GM21528 (cell line): Measurements from ENCODE around the gene CAMSAP1.

Experiments
- ATAC-seq: cut with Tn5 transposase; IDR thresholded peaks from one replicate; pipeline ENCODE4 v1.9.1; 2021; ENCODE audit warnings: mild to moderate bottlenecking, moderate library complexity; ENCODE audit not compliant: unreplicated experiment, low FRiP score

Gene CAMSAP1

DNA sequence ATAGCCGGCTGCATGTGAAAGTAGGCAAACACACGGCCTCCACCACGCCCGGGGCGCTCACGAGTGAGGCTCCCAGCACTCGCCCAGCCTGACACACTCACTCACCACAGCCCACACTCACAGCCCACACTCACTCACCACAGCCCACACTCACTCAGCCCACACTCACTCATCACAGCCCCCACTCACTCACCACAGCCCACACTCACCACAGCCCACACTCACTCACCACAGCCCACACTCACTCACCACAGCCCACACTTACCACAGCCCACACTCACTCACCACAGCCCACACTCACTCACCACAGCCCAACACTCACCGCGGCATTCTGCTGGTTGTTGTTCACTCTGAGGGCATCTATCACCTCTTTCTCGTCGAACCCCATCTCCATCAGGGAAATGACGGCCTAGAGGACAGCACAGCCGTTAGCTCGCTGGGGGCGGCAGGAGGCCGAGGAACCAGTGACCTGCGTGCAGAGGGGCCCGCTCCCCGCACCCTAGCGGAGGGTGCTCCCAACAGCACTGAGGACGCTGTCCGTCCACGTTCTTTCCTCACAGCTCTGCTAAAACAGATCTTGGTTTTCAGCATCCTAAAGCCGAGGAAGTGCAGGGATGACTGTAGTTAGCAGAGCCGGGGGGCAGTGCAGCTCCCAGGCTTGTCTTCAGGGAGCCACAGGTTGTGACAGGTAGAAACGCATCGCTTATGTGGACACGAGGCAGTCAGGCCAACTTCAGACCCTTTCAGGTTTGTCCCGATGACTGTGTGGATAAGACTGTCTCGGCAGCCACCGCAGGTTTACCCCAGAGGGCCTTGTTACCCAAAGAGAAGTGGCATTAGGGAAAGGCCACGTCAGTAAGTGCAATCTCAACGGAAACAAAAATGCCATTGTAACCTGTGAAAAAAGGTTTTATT, 32.3 kb upstream of the CAMSAP1 start:
- no peak for ATAC-seq

DNA sequence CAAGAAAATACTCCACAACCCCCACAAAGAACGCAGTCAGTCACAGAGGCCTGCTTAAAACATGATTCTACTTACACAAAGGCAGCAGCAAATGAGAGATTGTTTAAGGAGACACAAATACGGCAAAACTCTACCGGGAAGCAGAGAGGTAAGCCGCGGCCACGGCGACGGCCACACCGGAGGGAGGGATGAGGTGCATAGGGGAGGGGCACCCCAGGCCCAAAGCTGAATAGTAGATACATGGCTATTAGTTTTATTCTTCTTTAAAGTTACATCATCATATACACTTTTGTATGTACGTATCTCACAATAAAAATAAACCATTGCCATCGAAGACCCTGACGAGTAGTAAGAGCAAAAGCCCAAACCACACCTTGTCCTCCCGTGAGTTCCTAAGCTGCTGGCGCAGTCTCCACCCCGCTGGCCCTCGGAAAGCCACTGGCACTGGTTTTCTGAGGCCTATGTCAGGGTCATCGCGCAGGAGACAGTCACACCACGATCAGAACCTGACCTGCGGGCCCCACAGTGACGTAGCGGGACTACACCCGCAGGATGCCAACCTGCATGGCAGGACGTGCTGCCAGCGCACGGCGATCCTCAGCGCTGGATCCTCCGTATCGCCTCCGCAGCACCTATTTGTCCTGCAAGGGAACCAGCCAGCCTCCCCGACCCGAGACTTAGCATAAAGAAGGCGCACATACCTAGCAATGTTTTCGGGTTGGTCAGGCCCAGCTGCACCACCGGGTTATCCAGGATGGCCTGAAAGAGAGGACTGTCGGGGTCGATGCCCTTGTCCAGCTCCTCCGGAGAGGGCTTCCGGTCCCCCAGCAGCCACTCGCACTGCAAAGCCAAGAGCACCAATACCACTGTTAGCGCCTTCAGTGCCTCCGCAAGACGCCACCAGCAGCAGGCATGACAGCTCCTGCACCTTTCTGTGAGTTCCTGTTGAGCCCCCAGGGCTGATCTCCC, 30.5 kb upstream of the CAMSAP1 start:
- ATAC-seq: no peak

DNA sequence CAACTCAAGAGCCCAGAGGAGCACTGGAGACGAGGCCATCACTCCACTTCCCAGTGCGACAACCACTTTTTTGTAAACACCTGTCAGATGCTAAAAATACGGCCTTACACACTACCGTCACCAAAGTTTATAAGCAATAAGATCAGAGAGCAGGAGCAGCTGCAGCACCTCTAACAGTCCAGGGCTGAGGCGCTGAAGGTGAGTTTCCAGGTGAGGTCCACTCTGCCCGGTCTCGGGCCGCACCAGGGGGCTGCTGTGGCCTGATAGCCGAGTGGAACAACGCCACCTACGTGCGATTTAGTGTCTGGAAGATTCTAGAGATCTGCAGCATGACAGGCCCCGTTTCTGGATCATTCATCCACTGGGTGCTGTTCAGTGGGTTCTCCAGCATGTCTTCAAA, 25.8 kb upstream of the CAMSAP1 start:
- no peak for ATAC-seq

DNA sequence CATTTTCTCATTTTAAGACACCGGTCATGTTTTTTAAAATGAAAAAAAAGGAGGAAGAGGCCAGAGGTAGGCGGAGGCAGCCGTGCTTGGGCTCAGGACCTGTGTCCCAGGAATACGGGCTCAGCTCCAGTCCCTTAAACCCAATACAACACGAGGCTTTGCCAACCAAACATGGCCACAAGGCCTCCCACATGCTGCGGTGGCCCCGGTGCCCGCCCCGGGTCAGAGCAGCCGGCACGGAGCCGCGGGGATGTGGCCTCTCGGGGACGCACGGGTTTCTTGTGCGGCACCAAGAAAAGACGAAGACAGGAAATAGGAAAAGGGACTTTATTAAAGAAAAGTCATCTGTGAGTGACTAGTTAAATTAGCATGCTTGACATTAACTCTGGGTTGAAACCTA, 25.3 kb upstream of the CAMSAP1 start:
- no peak for ATAC-seq

DNA sequence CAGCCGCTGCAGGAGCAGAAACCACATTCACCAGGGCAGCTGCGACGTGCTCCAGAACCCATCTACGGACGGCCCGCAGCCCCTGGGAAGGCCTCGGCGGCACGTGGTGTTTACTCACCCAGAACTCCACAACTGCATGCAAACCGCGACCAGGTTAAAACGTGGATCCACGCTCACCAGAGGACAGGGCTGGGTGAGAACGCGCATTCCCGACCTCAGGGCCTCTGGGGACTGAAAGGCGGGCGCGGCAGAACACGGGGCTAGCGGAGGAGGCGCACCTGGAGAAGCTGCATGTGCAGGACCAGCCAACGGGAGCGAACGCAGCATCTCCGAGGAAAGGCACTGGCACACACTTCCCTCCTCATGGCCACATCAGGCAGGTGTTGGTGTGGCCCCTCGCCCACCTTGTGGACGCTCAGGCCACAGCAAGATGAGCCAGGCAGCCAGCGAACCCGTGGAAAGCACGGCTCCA, 24.0 kb upstream of the CAMSAP1 start:
- no peak for ATAC-seq

DNA sequence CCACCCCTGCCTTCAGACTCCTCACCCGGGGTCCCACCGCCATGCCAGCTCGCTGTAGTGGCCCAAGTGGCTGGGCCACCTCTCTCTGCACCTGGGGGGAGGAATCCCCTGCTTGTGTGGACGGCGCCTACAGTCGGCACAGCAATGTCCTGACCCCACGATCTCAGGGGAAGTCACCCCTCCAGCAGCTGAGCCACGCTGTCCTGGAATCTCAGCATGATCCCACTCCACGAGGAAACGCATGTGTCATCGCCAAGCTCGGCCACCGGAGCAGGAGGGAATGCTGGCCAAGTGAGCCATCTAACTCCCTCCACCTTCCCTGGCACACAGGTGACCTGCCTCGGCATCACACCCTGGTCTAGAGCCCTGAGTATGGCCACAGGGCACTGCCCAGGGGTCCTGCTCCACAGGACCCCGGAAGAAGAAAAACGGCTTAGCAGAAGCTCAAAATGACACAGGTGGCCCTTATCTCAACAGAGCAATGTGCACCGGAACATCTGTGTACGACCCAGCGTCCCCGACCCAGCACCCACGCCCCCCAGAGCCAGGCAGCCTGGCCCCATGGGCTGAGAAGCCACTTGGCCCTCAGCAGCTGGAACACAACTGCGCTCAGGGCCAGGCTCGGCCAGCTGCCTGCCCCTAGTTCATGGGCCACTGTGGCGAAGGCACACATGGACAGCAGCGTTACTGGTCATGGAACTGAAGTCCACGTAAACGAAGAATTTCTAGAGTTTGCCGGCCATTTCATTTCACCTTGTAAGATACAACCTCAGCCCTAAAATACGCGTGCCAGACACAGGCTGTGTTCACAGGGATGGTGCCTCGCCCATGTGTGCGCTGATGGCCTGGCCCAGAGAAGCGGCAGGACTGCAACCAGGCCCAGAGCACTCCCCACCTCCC, 23.4 kb upstream of the CAMSAP1 start:
- no peak for ATAC-seq

DNA sequence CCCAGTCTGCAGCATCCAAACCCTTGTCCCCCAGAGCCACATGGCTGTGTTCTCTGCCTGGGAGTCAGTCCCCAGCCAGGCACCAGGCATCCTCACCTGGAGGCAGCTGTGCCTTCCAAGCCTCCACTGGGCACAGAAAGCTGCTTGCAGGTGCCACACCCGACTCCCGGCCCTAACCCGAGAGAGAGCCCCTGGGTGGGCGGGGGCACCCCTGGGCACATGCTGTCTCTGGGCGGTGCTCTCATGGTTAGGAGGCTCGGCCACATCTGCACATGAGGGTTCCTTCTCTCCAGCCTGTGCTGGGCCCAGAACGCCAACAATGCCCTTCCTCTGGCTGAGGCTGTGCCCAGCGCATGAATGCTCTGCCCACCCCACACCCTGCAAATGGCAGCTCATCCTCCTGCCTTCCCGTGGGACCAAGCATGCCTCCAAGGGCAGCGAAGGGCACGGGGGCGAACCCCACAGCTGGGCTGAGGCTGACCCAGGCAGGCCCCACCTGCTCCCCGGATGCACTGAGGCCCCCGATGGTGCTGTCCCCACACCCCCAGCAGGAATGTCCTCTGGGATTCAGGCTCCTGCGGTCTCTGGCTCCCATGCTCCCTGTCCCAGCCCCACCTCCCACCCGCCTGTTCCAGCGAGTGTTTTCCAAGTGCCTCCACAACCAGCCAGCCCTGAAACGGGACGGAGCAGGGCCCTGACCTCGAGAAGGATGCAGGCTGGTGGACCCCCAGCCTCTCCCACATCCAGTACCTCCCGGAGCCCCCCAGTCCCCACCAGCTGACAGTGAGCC, 22.5 kb upstream of the CAMSAP1 start:
- ATAC-seq: no peak

DNA sequence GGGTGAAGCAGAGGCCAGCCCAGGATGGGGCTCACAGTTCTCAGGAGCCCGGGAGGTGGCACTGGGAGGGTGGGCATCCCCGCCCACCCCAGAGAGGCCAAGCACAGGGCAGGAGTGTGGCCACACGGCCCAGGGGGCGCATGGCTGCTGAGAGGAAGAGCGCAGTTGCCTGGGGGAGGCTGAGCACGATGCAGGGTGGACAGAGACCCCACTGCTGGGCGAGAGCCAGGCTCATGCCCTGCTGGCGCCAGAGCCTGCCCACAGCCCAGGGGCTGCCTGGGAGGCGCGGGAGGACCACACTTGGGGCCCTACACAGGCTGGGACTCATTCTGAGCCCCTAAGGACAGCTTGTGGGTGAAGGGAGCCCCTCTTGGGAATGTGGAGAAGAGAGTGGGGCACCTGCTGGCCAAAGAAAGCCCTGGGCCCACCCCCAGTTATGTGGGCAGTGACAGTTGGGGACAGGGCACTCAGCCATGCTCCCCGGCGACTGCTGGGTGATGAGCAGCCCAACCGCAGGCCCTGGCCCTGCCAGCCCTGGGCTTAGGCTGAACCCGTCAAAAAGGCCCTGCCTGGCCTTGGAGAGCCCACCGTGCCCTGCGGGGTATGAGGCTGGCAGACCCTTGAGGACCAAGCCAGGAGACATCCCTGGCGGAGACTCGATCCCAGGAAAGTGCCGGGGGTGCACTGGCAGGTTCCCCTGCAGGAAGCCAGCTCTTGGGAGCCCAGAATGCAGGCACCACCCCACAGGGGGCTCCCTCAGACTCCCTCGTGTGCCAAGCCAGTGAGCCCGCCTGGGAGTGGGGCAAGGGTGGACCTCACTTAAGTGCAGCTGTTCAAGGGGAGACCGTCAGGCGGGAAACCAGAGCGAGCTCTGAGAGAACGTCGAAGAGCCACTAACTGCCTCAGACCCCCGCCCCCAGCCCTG, 21.6 kb upstream of the CAMSAP1 start:
- ATAC-seq: no peak

DNA sequence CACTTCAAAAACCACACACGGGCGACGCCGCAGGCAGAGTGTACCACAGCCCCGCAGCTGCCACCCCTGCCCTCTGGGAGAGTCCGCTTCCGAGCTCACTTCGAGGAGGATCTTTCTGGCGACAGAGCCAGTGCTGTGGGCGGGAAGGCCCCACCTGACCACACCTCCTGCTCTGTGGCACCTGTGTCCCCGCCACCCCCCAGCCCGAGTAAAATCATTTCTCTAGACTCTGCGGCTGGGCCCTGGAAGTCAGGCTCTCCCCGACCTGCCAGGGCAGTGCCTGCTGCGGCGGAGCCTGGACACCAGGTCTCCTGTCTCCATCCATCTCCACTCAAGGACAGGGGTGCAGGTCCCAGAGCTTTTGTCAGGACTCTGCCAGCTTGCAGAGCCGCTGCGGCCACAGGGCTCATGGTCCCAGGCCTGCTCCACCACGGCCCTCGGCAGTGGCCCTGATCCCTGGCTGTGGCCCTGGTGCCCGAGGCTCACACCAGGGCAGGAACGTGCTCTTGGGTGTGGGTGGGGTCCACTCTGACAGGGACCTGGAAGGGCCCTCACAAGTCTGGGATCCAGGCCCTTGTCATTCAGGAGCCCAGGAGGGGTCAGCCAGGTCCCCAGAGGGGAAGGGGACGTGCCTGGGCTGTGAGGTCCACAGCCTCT, 20.9 kb upstream of the CAMSAP1 start:
- no peak for ATAC-seq

DNA sequence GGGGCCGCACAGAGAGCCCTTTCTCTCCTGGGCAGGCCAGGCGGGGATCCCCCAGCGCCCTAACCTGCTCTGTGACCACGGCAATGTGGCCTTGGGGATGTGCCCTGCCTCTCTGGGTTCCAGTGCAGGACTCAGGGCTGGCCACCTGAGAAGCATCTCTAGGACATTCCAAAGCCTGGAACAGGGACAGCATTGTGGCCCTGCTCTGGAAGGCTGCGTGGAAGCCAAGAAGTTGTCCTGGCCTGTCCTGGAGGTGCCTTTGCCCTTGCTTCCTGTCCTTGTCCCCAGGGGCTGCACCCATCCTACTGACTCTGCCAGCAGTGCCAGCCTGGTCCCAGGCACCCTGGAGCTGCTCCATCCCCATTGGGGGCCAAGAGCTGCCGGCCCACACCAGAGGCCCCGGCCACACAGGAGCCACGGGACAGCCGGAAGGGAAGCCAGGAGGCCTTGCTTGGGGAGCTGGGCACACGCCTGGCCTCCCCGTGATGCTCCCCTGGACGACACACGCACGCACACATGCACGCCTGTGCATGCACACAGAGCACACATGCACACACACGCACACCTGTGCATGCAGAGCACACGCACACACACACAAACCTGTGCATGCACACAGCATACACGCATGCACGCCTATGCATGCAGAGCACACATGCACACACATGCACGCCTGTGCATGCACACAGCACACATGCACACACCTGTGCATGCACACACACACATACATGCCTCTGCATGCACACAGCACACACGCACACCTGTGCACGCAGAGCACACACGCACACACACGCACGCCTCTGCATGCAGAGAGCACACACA, 20.1 kb upstream of the CAMSAP1 start:
- ATAC-seq: no peak

DNA sequence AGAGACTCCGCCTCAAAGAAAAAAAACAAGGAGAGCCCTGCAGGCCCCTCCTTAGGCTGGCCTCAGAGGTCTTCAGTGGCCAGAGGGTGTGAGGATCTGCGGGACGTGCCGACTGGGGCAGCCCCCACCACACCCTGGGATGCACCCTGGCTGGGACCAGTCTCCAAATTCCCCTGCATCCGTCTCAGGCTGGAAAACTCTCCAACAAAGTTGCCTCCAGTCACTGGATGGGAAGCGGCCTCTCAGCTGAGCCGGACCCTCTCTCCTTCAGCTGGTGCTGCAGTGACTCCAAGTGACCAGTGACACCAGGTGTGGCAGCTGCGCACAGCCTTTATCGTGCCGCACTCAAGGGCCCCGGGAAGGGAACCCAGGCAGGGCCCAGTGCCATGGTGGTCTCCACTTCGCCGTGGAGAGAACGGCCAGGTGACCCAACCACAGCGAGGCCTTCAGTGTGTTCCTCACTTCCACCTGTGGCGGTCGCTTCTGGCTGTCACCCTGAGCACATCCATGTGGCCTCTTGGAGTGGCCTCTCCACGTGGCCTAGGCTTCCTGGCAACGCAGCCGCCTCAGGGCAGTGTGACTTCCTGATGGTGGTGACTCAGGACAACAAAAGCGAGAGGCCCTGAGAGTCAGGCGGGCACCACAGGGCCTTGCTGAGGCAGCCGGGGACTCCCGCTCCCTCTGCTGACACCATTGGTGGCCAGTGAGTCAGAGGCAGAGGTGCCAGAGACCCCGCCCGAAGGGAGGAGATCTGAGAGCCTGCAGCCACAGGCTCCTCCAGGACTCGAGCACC, 19.3 kb upstream of the CAMSAP1 start:
- ATAC-seq: no peak

DNA sequence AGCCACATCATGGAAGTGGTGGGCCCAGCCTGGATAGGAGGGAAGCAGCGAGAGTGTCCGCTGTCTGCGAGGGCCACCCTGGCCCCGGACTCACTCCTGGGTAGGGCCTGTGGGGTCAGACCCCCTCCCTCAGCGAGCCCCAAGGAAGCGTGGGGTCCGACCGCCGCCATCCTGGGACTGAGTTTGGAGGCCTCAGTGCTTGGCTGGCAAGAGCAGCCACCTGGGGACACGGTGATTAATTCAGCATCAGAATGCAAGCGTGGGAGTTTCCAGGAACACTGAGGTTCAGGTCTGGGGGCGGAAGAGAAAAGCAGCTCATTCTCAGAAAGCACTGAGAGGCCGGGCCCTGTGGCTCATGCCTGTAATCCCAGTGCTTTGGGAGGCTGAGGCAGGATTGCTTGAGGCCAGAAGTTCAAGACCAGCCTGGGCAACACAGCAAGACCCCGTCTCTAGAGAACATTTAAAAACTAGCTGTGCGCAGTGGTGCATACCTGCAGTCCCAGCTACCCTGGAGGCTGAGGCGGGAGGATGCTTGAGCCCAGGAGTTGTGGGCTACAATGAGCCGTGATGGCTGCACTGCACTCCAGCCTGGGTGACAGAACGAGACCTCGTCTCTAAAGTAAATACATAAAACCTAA, 18.3 kb upstream of the CAMSAP1 start:
- no peak for ATAC-seq

DNA sequence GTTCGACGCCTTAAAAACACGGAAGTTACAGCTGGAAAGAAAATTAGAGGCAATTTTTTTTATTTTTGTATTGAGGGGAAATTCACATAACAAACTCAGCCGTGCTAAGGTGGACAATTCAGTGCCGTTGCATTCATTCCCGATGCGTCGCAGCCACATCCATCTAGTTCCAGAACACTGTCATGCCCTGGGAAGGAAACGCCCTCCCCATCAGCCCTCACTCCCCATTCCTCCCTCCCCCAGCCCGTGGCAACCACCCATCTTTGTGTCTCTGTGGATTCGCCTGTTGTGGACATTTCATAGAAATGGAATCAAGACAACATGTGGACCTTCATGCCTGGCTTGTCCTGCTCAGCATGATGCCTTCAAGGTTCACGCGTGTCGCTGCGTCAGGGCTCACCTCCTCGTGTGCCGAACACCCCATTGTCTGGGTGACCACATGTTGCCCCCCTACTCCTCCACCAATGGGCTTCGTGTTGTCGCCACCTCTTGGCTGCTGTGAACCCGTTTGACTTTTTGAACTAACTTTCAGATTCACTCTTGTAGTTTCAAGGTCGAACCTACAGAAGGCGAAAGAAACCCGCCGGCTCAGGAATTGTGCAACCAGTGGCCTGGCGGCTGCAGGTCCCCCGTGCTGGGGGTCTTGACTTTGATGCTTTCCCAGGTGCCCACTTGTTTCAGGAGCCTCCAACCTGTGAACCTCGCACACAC, 17.4 kb upstream of the CAMSAP1 start:
- ATAC-seq: no peak

DNA sequence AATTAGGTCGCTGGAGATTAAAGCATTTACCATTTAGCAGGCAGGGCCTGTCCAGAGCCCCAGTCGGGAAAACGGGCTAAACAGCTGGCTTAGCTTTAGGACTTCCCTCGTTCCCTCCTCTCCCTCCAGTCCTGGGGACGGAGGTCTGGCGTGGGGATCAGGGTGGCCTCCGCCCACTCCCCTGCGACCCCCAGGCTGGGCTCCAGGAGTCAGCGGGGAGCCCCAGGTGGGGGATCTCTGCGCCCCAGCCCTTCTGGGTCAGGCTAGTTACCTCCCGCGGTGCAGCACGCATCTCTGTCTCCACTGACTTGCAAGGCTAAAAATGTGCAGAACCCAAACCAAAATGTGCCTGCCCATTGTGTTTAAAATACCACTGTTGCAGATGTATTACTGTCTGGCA, 16.2 kb upstream of the CAMSAP1 start:
- ATAC-seq: no peak

DNA sequence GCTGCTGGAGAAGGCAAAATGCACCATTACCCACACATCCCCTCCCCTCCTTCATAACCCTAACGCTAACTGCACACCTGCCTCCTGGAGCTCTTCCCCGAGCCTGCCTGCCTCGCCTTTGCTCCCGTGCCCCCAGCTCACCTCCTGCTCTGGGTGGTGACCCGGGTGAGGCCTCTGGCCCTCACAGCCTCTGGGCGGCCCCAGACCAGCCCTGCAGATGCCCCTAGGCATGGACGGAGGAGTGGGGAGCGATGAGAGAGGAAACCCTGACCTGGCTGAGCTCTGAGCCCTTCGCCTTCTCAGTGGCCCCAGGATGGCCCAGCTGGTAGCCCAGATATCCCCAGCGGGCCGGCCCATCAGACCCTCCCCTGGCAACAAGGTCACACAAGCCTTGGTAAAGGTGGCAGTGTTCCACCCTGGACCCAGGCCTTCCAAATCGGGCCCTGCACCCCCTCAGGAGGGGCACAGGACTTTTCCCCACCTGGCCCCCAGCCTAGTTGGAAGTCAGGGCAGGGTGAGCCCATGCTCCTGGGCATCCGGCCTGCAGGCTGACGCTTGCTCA, 14.5 kb upstream of the CAMSAP1 start:
- no peak for ATAC-seq
